Duodenal mucosa (tissue), 2 donors: Measurements from ENCODE around the gene TMEM209.

Source experiments
- H3K27ac ChIP-seq: one replicate; pipeline ENCODE4 v1.7.0; 2013; ENCODE audit warnings: low read depth, low read length
- H3K27me3 ChIP-seq, 2 donors: one replicate each; pipeline ENCODE4 v1.7.0; 2013; ENCODE audit warnings: low read length in 2 of 2, control low read depth in 1 of 2; ENCODE audit not compliant: insufficient read depth in 2 of 2, control insufficient read depth in 1 of 2
- H3K36me3 ChIP-seq, 2 donors: one replicate each; pipeline ENCODE4 v1.7.0; 2013; ENCODE audit warnings: low read length in 2 of 2, control low read depth in 1 of 2; ENCODE audit not compliant: insufficient read depth in 2 of 2, control insufficient read depth in 1 of 2
- H3K4me1 ChIP-seq, 2 donors: one replicate each; pipeline ENCODE4 v1.7.0; 2013; ENCODE audit warnings: low read length in 2 of 2, control low read depth in 1 of 2; ENCODE audit not compliant: insufficient read depth in 2 of 2, control insufficient read depth in 1 of 2
- H3K4me3 ChIP-seq, 2 donors: one replicate each; pipeline ENCODE4 v1.7.0; 2013; ENCODE audit warnings: low read length in 2 of 2, low read depth in 1 of 2
- H3K9ac ChIP-seq, 2 donors: one replicate each; pipeline ENCODE4 v1.7.0; 2013; ENCODE audit warnings: low read length in 2 of 2, low read depth in 1 of 2
- H3K9me3 ChIP-seq, 2 donors: one replicate each; pipeline ENCODE4 v1.7.0; 2013; ENCODE audit warnings: low read length in 2 of 2, control low read depth in 1 of 2; ENCODE audit not compliant: control insufficient read depth in 1 of 2

TMEM209 gene

GRCh38 chr7:130179631-130180030 lies 25.6 kb downstream of the TMEM209 start:
- H3K27me3 ChIP-seq: no peaks in the 10 kb centered on the region
- H3K36me3 ChIP-seq: peaks cover 3 to 55% of the 10 kb centered on the region in 2 donors
- no peak overlapping the region for H3K9ac ChIP-seq
- H3K9me3 ChIP-seq: no peaks in the 10 kb centered on the region
- no peaks in the 10 kb centered on the region for H3K4me1 ChIP-seq
- H3K27ac ChIP-seq: no peak overlapping the region
- H3K4me3 ChIP-seq: no peak overlapping the region

- no peak overlapping the region for H3K4me3 ChIP-seq
- no peaks in the 10 kb centered on the region for H3K4me1 ChIP-seq
- no peak overlapping the region for H3K9ac ChIP-seq
- H3K36me3 ChIP-seq: peaks cover 3 to 56% of the 10 kb centered on the region in 2 donors
- H3K27me3 ChIP-seq: no peaks in the 10 kb centered on the region
- no peaks in the 10 kb centered on the region for H3K9me3 ChIP-seq
- no peak overlapping the region for H3K27ac ChIP-seq
Measured at GRCh38 chr7:130178251-130178650, 27.0 kb downstream of the TMEM209 start.

GRCh38 chr7:130174237-130174959 lies 30.8 kb downstream of the TMEM209 start:
- Histone ChIP-seq H3K4me1 (no peaks in the 10 kb centered on the region), H3K27ac (no peak overlapping the region), H3K9ac (no peak overlapping the region), H3K4me3 (no peak overlapping the region), H3K36me3 (peaks cover 6 to 62% of the 10 kb centered on the region in 2 donors), H3K9me3 (no peaks in the 10 kb centered on the region), H3K27me3 (no peaks in the 10 kb centered on the region)

- Histone ChIP-seq H3K27ac (no peak overlapping the region), H3K27me3 (no peaks in the 10 kb centered on the region), H3K9me3 (no peaks in the 10 kb centered on the region), H3K4me3 (no peak overlapping the region), H3K36me3 (peaks cover 21 to 60% of the 10 kb centered on the region in 2 donors), H3K4me1 (no peaks in the 10 kb centered on the region), H3K9ac (no peak overlapping the region)
Measured at GRCh38 chr7:130162196-130162595, 43.0 kb downstream of the TMEM209 start.

- H3K27ac ChIP-seq: no peak overlapping the region
- no peaks in the 10 kb centered on the region for H3K9me3 ChIP-seq
- no peaks in the 10 kb centered on the region for H3K4me1 ChIP-seq
- peaks cover 21 to 49% of the 10 kb centered on the region in 2 donors for H3K36me3 ChIP-seq
- no peaks in the 10 kb centered on the region for H3K27me3 ChIP-seq
- no peak overlapping the region for H3K4me3 ChIP-seq
- no peak overlapping the region for H3K9ac ChIP-seq
Measured at GRCh38 chr7:130160455-130160854, 44.8 kb downstream of the TMEM209 start.

GRCh38 chr7:130160023-130160422 lies 45.2 kb downstream of the TMEM209 start:
- no peak overlapping the region for H3K4me3 ChIP-seq
- H3K27me3 ChIP-seq: no peaks in the 10 kb centered on the region
- H3K4me1 ChIP-seq: no peaks in the 10 kb centered on the region
- no peak overlapping the region for H3K27ac ChIP-seq
- peaks cover 21 to 47% of the 10 kb centered on the region in 2 donors for H3K36me3 ChIP-seq
- H3K9me3 ChIP-seq: no peaks in the 10 kb centered on the region
- no peak overlapping the region for H3K9ac ChIP-seq

GRCh38 chr7:130157700-130158099 lies 47.5 kb downstream of the TMEM209 start:
- H3K27ac ChIP-seq: no peak overlapping the region
- H3K36me3 ChIP-seq: peaks cover 14 to 28% of the 10 kb centered on the region in 2 donors
- no peaks in the 10 kb centered on the region for H3K9me3 ChIP-seq
- H3K9ac ChIP-seq: no peak overlapping the region
- H3K4me3 ChIP-seq: no peak overlapping the region
- H3K27me3 ChIP-seq: no peaks in the 10 kb centered on the region
- H3K4me1 ChIP-seq: peaks cover 6 to 14% of the 10 kb centered on the region in 2 donors

GRCh38 chr7:130156140-130156539 lies 49.1 kb downstream of the TMEM209 start:
- H3K36me3 ChIP-seq: peaks cover 6 to 16% of the 10 kb centered on the region in 2 donors
- H3K4me1 ChIP-seq: peaks cover 6 to 14% of the 10 kb centered on the region in 2 donors
- H3K27ac ChIP-seq: no peak overlapping the region
- H3K9me3 ChIP-seq: no peaks in the 10 kb centered on the region
- H3K27me3 ChIP-seq: no peaks in the 10 kb centered on the region
- H3K4me3 ChIP-seq: no peak overlapping the region
- H3K9ac ChIP-seq: no peak overlapping the region

- Histone ChIP-seq H3K27me3 (no peaks in the 10 kb centered on the region), H3K4me3 (no peak overlapping the region), H3K9me3 (no peaks in the 10 kb centered on the region), H3K36me3 (peaks cover under 1 to 3% of the 10 kb centered on the region in 2 donors), H3K9ac (no peak overlapping the region), H3K27ac (no peak overlapping the region), H3K4me1 (peaks cover 7 to 15% of the 10 kb centered on the region in 2 donors)
Measured at GRCh38 chr7:130154501-130155317, 50.5 kb downstream of the TMEM209 start.

GRCh38 chr7:130154131-130154500 lies 51.1 kb downstream of the TMEM209 start:
- H3K4me3 ChIP-seq: no peak overlapping the region
- no peak overlapping the region for H3K27ac ChIP-seq
- H3K36me3 ChIP-seq: no peaks in the 10 kb centered on the region
- H3K27me3 ChIP-seq: no peaks in the 10 kb centered on the region
- H3K9me3 ChIP-seq: no peaks in the 10 kb centered on the region
- no peak overlapping the region for H3K9ac ChIP-seq
- peaks cover 13 to 18% of the 10 kb centered on the region in 2 donors for H3K4me1 ChIP-seq
